ENCODE data around the gene PRR14.
"Not testable (repeated sequence)": the region's sequence is repeated elsewhere in the genome, so short reads cannot be mapped to it uniquely, and the experiment has no call there.

PRR14 gene

DNA sequence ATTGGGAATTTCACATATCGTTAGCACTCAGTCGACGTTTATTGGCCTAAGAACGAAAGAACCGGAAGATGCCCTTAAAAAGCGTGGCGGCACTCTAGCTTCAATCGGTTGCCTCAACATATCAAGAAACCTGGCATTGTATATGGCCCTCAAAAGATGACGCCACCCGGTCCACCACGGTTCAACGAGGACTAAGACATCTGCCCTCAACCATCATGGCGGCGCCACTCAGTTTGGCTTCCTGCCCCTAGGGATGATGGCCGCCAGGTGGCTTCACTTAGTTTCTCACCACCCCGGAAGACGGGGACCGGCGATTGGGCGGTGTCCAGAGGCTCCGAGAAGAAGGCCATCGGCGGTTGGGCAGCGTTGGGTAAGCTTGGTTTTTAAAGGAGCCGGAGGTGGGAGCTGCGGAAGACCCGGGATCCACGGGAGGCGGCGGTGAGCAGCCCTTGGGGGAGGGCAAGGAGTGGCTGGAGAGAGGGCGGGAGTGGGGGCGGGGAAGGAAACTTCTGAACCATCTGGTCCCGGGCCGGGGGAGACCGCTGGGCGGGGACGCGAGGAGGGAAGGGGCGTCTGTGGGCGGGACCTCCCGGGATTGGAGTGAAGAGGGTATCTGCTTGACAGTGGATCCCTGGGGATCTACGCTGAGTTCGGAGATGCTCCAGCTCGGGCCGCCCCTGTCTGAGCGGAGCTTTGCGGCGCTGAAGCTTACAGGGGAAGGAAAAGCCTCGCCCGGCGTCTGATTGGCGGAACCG is at the start of gene PRR14:
PRR14 (plus strand) TSS at position 592 of the 755 bp plus-strand sequence. CDS start 686 bp downstream, outside the sequence.
- DNase-seq, result peak; percentile 99 to 100

DNA sequence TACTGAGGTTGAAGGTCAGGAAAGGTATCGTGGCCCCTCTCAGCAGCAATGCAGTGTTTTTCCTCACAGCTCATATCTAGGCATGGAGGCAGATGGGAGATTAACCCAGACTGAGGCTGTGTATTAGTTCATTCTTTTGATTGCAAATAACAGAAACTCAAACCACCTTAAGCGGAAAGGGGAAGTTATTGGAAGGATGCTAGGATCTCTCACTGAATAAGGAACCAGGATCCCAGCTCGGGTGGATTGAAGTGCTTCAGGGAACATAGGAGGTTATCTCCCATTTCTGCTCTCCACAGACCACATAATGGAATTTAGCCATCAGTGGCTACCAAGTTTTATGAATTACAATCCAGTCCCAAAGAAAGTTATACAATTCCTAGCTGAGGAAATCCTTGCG is 48.8 kb upstream of the PRR14 start:
- DNase-seq, result no peak

DNA sequence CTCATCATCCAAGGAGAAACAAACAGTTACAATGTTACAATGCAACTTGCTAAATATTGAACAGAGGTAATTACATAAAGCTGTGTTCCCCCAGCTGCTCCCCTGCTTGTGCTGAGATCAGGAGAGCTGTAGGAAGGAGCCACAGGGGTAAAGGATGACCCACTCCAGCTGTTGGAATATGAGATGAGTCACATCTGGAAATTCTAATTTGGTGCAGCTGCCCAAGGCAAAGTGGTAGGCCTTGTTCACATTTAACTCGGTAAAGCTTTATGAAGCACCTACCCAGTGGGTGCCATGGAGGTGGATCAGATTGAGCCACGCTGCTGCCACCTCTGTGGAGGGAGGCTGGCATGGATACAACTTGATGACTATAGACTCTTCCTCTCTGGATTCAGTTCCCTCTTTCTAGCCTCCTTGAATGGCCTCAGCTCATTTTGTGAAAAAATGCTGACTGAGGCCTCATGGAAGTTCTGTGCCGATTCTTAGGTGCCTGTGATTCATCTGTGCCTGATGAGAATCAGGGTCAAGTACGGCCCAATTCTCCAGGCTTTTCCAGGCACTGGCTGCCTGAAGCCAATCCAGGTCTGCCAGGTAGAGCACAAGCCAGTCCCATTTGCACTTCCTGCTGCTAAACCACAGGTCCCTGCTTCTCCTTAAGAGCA is 48.0 kb upstream of the PRR14 start:
- DNase-seq, result no peak

DNA sequence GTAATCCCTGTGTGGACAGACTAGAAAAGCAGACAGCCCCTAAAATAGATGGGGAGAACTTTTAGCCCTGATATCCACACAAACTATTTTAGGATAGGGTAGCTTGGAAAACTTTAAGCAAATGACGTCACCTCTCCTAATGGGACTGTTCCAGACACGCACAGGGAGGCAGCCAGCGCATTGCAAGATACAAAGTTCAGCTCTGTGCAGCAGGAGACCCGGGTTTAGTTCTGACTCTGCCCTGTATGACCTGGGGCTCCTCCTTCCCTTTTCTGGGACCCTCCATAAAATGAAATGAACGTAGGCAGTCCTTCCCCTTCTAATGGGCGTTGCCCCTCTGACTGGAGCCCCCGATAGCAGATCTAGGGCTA is 46.8 kb upstream of the PRR14 start:
- no peak for DNase-seq

DNA sequence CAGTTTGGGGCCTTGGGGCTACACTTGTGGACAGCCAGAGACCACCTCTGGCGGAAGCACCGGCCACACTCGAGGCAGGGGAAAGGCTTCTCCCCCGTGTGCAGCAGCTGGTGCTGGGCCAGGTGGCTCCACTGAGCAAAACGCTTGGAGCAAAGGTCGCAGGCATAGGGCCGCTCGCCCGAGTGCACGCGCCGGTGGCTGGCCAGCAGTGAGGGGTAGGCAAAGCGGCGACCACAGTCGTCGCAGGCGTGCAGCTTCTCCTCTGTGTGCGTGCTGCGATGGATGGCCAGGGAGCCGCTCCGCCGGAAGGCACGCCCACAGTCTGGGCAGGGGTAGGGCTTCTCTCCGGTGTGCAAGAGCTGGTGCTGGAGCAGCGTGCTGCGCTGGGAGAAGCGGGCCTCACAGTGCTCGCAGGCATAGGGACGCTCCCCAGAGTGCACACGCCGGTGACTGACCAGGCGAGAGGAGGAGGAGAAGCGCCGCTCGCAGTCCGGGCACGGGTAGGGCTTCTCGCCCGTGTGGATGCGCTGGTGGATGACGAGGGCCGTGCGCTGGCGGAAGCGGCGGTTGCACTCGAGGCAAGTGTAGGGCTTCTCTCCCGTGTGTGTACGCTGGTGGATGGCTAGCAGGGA is 46.3 kb upstream of the PRR14 start:
- no peak for DNase-seq

DNA sequence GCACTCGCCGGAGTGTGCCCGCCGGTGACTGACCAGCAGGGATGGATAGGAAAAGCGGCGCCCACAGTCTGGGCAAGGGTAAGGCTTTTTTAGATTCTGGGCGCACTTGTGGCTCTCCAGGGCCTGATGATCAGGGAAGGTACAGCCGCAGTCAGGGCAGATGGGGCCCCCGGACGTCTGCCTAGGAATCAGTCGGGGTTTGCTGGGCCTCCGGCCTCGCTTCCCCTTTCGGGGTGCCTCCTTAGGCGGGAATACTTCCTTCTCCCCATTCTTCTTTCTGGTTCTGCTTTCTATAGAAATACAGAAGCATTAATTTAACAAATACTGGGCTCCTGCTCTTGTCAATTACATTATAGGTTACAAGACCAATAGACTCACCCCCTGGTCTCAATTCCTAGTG is 45.6 kb upstream of the PRR14 start:
- DNase-seq, result no peak

DNA sequence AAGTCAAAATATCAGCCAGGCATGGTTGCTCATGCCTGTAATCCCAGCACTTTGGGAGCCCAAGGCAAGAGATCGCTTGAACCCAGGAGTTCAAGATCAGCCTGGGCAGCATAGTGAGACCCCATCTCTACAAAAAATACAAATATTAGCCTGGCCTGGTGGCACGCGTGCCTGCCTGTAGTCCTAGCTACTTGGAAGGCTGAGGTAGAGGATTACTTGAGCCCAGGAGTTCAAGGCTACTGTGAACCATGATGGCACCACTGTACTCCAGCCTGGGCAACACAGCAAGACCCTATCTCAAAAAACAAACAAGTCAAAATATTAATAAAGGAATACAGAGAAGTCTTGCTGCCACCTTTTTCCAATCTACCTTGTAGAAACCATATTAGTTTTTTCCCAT is 44.8 kb upstream of the PRR14 start:
- DNase-seq, result no peak

DNA sequence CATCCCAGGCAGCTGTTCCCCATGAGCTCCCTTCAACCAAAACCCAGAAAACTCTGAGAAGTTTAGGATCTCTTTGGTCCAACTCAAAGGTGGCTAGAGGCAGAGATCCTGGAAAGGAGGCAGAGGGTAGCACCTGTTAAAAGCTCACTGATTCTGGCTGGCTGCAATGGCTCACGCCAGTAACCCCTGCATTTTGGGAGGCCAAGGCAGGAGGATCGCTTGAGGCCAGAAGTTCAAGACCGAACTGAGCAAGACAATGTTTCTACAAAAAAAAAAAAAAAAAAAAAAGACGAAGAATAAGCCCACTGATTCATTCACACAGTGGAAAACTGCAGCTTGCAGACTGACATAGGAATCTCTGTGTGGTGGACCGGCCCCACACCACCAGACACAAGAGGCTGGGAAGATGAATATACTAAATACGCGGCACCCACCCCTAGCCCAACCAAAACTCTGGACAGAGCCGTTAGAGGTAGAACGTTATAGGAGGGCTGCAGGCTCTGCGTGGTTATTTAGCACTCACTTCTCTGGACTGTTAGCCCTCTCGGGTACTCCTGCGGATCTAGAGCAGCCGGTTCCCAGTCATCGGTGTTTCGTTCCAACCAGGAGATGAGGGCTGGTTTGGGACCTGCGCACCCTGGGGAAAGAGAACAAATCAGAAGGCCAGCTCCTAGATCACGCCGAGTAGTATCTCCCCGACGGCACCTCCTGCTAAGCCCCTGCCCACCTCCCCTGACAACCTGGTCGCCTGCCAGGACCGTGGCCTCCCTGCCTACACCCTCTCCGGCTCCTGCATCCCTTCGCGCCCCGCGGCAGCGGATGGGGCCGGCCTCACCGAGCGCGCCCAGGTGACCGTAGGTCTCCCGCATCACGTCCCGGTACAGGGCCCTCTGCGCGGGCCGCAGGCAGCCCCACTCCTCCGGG is 41.5 kb upstream of the PRR14 start:
- peak; percentile 36 to 49 for DNase-seq

DNA sequence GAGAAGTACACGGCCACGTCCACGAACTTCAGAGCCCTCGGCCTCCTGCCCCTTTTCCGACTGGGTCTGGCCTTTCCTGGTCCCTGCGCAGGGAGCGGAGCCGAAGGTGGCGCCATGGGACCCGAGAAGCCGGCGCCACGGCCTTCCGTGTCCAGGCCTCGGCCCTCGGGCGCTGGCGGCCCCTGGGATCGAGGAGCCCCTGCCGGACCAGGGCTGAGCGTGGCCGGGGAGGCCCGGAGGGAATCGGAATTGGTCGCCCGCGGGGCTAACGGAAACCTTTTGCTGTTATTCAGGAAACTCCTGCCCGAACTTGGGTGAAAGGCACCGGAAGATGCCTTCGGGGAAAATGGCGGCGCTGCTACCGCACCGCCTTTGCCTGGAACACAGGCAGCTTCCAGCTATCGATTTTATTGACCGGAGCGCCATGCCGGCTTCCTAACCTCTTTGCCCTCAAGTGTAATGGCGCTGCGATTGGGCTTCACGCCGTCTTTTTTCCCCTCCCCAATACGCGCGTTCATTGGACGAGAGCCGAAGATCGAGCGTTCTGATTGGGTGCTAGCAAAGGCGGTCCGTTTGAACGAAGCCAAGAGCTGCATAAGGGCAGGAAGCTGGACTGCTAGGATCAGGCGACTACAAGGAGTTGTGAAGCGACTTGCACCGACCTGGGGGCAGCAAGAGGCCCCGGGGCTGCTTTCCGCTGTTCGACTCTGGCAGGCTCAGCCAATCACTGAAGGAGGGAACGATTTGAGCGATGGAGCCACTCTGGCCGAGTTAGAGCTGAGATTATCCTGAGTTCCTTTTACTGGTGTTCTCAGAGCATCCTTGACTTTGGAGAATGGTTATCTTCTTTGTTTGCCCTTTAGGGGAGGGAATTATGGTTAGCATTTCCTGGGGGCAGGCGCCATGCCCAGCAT is 40.6 kb upstream of the PRR14 start, which contains the start of gene ZNF689:
ZNF689 (minus strand) TSS at position 464 of the 914 bp plus-strand sequence; CDS start at position 116, 348 bp downstream.
- peak; percentile 98 for DNase-seq

DNA sequence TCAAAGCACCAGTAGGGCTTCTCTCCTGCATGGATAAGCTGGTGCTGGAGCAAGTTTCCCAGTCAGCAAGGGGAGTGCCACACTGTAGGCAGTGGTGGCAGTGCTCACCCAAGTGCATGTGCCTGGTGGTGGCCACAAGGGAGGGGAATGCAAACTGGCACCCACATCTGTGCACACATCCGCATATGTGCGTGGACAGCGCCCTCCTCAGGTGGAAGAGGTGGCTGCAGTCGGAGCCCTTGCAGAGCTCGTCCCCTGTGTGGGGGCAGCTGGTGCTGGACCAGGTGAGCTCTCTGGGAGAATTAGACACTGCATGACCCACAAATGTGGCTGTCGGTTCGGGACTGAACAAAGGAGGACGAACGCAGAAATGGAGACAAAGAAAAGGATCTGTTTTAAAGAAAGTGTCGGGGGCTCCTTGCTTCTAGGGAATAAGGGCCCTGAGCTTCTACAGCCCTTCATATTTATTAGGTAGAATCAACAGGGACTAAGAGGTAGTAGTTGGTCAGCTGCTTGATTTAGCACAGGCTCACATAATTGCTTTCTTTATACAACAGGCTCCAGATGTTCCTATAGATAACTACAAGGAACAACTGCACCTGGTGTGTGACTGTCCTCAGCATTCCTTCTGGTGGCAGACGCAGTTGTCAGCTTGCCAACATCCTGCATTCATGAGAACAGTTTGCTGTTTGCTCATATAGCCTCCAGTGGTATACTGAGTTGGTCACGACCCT is 35.2 kb upstream of the PRR14 start:
- DNase-seq, result peak; percentile 92 to 94

DNA sequence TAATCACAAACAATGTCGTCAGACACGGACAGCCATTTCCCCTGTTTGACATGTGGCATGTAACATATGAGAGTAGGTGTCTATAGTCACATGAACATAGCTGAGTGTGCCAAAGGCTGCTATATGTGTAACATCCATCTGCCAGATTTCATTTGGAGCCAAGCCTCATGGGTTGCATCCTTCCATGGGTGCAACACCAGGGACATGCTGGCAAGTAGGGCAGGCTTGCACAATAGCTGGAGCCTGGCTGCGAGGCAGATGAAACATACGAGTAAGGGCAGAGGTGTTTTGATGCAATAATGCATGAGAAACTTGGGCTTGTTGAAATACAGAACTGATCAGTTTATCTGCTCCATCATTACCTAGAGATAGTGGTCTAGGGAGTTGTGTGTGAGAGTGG is 31.6 kb upstream of the PRR14 start:
- peak; percentile 10 to 29 for DNase-seq

DNA sequence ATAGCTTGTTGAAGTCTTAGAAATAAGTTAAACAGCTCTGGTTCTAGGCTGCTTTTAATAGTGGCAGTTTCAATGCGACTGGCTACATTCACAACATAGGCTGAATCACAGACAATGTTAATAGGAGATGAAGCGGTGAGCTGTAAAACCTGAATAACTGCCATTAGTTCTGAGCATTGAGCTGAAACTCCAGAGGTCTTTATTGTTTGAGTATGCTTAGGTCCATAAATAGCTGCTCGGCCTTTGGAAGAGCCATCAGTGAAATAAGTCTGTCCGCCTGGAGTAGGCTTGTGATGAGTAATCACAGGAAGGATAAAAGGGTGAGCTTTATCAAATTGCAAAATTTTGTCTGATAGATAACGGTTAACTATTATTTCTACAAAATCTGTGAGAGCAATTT is 31.1 kb upstream of the PRR14 start:
- DNase-seq, result peak; percentile 15 to 23

DNA sequence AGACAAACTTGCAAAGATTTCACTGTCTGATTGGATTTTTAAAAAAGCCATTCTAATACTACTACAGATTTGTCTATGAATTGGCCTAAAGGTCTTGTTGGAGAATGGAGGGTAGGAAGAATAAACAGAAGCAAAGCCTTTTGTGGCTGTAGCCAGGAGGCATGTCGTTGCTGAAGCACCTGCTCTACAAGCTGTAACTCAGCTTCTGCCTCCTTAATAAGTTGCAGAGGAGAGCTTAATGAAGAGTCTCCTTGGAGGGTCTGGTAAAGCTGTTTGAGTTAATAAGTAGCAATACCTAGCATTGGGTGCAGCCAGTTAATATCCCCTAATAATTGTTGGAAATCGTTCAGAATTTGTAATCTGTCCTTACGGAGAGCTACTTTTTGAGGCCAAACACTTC is 30.6 kb upstream of the PRR14 start:
- DNase-seq, result peak in 1 of 2 experiments; percentile 20

DNA sequence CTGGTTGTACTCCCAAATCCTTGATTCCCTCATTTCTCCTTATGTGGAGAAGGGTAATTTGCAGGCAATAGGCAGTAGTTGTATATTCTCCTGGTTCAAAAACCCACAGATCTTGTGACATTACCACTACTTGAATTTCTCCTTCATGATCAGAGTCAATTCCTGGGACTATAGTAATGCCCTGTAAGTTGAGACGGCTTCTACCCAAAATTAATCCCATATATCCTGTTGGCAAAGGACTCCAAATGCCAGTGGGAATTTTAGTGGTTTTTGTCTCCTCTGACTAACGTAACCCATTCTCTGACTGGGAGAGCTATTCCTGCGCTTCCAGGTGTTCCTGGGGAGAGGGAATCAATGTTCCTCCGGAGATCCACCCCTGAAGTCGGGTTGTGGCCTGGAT is 29.0 kb upstream of the PRR14 start:
- no peak for DNase-seq

DNA sequence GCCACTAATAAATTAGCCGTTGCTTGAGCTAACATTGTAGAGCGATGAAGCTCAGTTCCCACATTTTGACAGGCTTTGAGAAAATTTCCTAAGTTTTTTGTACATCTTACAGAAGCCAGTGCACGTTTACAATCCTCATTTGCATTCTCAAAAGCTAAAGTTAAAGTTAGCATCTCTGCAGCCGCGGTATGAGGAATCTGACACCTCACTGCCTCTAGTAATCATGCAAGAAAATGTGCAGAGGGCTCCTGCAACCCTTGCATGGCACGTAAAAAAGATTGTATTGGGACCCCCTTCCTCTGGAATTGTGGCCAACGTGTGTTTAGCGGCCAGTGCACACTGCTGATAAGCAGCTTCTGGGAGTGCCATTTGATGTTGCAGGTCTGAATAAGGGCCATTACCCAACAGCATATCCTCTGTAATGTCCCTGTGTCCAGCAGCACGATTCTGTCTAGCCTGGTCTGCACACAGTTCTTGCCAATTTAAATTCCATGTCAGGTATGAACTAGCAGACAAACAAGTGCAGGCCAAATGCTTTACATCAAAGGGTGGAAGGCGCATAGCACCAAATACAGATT is 28.2 kb upstream of the PRR14 start:
- DNase-seq, result no peak

DNA sequence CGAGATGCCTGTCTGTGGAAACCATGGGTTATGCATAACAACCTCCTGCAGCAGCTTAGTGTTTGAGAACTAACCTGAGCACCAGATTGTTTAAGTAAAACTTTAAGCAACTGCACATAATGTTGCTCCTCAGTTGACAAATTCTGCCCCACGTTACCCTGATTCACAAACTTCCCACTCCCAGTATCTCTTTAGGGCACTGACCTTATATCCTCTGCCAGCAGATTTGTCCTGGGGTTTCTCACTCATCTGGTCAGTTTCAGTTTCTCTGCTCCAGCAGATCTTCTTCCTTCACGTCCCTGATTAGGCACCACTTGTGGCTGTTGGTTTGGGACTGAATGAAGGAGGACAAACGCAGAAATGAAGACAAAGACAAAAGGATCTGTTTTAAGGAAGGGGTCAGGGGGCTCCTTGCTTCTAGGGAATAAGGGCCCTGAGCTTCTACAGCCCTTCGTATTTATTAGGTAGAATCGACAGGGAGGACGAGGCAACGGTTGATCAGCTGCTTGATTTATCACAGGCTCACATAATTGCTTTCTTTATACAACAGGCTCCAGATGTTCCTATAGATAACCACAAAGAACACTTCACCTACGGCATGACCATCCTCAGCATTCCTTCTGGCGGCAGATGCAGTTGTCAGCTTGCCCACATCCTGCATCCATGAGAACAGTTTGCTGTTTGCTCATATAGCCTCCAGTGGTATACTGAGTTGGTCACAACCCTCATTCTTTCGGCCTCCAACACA is 27.1 kb upstream of the PRR14 start:
- peak; percentile 25 to 28 for DNase-seq

DNA sequence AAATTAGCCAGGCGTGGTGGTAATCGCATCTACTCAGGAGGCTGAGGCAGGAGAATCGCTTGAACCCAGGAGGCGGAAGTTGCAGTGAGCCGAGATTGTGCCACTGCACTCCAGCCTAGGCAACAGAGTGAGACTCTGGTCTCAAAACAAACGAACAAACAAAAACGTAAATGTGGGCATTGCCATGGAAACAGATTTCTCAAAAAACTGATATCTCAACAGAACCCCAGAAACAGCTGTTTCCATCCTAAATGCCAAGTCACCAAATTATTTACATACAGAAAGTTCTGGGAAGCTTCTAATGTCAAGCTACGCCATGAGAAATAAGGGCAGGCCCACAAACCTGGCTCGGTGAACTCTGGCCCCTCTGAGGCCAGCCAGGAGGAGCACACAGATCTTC is 24.5 kb upstream of the PRR14 start:
- DNase-seq, result no peak

DNA sequence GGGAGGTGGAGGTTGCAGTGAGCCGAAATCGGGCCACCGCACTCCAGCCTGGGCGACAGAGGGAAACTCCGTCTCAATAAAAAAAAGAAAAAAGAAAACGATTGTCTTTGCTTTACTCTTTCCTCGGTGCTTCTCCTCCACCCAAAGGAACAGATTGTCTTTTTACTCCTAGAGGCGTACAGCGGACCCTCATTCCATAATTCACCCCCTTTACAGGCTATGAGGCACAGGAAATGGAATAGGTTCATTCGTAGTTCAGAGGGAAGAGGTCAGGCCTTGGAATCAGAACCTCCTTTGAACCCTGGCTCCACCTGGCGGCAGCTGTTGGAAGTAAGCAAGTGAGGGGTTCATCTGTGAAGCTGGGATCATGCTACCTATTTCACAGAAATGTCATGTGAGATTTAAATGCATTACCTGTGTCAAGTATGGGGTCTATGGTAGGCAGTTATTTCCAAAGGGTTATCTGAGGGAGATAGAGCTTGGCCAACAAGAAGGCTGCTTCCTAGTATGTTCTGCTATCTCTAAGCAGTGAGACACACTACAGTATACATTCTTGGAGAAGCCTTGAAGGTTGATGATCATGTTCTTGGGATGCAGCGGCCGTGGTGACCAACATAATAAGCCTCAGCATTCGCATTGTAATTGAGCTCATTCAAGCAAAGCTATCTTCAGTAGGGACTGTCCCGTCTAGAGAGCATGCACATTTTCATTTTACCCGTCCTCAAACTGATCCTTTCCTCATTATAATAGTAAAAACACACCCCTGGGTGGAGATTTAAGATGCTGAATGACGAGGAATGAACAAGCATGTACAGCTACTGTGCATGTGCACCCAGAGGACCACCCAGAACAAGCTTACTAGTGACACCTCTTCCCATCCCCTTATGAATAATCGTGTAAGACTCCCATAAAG is 21.9 kb upstream of the PRR14 start:
- peak; percentile 86 to 87 for DNase-seq

DNA sequence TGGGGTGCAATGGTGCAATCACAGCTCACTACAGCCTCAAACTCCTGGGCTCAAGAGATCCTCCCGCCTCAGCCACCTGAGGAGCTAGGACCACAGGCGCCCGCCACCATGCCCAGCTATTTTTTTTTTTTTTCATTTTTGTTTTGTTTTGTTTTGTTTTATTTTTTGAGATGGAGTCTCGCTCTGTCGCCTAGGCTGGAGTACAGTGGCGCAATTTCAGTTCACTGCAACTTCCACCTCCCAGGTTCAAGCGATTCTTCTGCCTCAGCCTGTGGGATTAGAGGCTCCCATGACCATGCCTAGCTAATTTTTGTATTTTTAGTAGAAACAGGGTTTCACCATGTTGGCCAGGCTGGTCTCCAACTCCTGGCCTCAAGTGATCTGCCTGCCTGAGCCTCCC is 18.3 kb upstream of the PRR14 start:
- not testable (repeated sequence) for DNase-seq

Data from SHP77 (cell line).